ENCODE results near the gene EEF2K.

DNA sequence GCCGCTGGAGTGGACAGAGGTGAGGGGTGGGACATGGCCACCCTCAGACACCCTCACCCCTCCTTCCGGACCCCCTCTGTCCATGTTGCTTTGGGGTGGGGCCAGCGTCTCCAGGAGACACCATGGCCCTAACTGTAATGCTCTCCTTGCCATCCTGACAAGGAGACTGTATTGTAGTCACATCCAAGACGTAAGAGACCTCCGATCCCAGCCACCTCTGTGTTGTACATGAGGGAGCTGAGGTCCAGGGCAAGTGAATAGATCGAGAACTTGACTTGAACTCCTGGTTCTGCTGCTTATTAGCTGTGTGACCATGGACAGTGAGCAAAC, 121.3 kb downstream of the EEF2K start:
- TF ChIP-seq CTCF (IDR thresholded peaks at IDR 0.05; ENCODE audit: low read depth, low read length, poor library complexity, severe bottlenecking) (no peak), EZH2phosphoT487 (IDR thresholded peaks at IDR 0.05; ENCODE audit: borderline replicate concordance, low read length) (no peak)

Data from DOHH2 (cell line).